ENCODE data around the gene GPHB5.
"Not testable (repeated sequence)": the region's sequence is repeated elsewhere in the genome, so short reads cannot be mapped to it uniquely, and the experiment has no call there.

GPHB5 gene

DNA sequence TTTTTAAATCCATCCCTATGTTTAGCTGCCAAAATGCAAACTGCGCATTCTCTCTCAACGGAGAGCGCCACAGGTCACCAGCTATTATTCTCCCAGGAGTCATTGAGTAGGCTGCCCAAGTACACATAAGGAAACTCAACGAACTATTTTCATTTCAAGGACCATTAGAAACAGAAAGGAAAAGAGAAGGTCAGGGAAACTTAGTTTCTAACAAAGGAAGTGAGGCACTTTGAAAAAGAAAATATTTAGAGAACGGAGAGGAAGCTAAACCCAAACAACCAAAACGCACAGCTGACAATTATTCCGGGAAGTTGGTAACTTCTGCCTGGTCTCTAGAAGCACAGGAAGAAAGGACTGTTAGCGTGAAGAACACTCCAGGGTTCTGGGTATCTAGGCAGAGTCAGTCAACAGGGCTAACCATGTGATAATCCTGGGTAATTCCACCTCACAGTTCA, 23.5 kb downstream of the GPHB5 start:
- no peak for DNase-seq (ENCODE audit: low read depth in 2 of 2)

GRCh38 chr14:63292805-63293204, 25.9 kb downstream of the GPHB5 start:
- no peak for DNase-seq (ENCODE audit: low read depth in 2 of 2)

GRCh38 chr14:63290741-63291430, 27.8 kb downstream of the GPHB5 start:
- DNase-seq (ENCODE audit: low read depth in 2 of 2) = no peak

GRCh38 chr14:63288853-63289252, 29.9 kb downstream of the GPHB5 start:
- DNase-seq (ENCODE audit: low read depth in 2 of 2) = no peak

DNA sequence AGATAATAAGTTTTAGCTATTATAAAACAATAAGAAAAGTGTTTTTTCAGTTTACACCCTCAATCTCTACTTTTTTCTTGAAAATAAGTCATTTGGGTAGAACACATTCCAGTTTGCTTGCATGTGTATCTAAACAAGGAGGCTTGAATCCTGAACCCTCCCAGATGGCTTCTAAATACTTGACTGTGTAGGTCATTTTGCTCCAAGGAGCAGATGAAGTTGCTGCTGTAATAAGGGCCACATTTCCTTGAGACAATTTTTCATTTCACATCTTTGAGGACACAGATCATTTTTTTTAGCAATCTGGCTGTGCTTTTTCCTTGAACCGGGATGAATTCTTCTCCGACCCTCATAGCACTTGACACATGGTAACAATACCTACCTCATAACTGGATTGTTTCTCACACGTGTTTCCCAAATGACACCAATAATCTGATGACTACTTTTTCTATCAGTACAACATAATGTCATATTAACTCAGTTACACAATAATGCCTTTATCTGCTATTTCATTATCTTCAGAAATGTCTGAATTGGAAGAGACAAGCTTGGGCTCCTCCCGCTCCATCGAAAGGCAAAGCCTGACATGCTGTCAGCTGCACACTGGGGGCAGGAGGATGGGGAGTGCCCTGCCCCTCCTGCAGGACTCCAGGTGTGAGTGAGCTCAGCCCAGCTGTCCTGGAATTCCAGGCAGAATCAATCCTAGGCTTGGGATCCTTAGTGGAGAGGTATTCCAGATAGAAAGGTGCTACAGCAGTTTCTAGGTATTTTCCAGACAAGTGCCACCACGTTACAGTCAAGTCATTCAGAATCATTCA, 30.9 kb downstream of the GPHB5 start:
- no peak for DNase-seq (ENCODE audit: low read depth in 2 of 2)

- no peak for DNase-seq (ENCODE audit: low read depth in 2 of 2)
Observed at GRCh38 chr14:63286071-63286470, 32.7 kb downstream of the GPHB5 start.

DNA sequence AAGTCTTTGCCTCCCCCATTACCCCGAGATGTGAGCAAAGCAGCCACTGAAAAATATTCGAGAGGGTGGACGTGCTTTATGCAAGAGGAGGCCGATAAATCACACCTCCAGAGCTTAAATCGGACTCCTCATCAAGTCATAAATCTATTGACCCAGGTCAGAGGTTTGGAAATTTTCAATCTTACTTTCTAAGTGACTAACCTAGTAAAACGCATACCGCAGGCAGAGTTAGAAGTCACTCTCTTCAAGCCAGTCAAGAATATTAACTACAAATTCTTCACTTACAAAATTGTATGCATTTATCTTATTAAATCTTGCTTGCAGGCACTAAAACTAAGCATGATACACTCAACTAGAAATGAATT, 34.9 kb downstream of the GPHB5 start:
- no peak for DNase-seq (ENCODE audit: low read depth in 2 of 2)

DNA sequence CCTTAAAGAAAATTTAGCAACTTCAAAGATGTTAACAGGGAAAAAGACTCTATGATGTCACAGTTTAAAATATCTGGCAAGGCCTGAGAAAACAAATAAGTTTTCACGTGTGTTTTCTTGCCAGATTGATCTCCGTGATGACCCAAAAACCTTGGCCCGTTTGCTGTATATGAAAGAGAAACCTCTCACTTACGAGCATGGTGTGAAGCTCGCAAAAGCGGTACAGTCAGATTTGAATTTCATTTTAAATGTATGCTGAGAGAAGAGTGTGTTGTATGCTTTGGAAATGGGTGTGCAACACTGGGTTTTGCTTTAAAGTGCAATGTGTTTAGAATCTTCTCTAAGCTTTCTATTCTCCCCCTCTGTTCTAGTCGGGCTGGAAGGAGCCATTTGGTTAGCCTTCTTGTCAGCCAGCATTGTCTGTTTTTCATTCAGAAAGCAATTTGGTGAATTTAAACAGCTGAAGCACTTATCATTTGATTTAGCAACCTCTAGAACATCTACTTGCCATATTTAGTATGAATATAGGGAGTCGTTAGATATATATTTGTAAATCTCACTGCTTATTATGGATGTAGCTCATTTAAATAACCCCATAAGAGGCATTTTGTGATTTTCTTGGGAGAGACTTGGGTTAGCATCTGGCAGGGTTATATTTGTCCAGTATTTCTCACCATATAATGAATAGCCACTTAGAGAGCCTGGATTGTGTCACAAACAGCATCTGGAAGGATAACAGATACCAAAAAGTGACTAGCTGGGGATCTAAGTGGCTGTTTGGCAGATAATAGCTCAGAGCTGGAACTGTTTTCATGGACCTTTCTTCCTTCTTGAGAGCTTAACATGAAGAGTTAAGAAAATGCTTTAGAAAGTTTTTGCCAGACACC, 35.5 kb downstream of the GPHB5 start:
- no peak for DNase-seq (ENCODE audit: low read depth in 2 of 2)

DNA sequence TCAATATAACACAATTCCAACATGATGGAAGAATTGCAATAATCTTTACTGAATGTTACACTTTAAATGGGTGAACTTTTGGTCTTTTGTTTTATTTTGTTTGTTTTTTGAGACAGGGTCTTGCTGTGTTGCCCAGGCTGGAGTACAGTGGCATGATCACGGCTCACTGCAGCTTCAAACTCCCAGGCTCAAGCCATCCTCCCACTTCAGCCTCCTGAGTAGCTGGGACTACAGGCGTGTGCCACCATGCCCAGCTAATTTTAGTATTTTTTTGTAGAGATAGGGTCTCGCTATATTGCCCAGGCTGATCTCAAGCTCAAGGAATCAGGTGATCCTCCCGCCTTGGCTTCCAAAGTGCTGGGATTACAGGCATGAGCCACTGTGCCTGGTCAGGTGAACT, 38.8 kb downstream of the GPHB5 start:
- DNase-seq (ENCODE audit: low read depth in 2 of 2) = not testable (repeated sequence)

- DNase-seq (ENCODE audit: low read depth in 2 of 2) = no peak
Observed at GRCh38 chr14:63277591-63278183, 41.0 kb downstream of the GPHB5 start.

- DNase-seq (ENCODE audit: low read depth in 2 of 2) = no peak
Observed at GRCh38 chr14:63276492-63277342, 42.0 kb downstream of the GPHB5 start.

DNA sequence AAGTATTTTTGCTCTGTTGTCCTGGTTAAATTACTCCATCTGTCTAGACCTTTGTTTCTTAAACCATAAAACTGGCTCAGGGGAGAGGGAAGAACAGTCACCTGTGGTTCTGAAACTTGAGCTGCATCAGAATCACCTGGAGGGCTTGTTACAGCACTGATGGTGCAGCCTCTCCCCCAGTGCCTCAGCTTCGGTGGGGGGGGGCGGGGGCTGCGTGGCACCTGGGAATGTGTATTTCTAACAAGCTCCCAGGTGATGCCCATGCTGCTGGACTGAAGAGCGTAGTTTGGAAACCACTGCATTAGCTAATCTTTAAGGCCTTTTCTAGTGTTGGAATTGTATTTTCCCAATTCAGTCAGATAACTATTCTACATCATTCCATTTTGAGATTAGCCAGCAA, 42.7 kb downstream of the GPHB5 start:
- no peak for DNase-seq (ENCODE audit: low read depth in 2 of 2)

DNA sequence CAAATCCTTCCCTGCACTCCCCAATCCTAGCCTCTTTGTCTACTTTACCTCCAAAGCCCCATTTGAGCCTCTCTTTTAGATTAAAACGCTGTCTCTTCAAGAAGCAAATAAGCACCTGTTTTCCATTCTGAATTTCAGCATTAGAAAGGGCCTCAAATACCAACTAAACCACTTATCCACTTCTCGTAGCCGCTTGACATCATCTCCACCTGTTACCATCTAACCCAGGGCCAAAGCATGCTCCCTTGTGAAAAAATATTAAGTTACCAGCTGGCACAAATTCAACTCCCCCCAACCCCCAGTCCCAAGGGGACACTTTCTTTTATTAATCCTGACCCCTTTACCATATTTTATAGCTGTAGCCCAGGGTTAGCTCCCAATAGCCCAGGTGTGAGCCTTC, 43.1 kb downstream of the GPHB5 start:
- no peak for DNase-seq (ENCODE audit: low read depth in 2 of 2)

- DNase-seq (ENCODE audit: low read depth in 2 of 2) = no peak
Observed at GRCh38 chr14:63273717-63274655, 44.7 kb downstream of the GPHB5 start.

DNA sequence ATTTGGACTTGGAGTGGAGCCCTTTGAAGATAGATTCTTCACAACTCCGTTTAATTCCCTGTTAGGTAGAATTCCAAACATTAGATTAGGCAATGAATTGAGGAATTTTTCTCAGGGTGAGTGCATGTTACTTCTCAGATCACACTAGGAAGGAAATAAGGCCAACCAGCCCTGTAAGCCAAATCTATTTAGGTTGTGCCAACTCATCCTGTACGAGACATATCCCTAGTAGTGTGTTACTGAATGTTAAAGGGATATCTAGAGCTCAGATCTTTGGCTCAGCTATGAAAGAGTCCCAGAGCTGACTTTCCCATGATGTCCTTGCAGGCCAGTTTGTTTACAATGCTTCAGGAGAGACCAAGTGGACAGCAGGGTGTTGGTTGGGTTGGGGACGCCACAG, 45.6 kb downstream of the GPHB5 start:
- DNase-seq (ENCODE audit: low read depth in 2 of 2) = no peak

DNA sequence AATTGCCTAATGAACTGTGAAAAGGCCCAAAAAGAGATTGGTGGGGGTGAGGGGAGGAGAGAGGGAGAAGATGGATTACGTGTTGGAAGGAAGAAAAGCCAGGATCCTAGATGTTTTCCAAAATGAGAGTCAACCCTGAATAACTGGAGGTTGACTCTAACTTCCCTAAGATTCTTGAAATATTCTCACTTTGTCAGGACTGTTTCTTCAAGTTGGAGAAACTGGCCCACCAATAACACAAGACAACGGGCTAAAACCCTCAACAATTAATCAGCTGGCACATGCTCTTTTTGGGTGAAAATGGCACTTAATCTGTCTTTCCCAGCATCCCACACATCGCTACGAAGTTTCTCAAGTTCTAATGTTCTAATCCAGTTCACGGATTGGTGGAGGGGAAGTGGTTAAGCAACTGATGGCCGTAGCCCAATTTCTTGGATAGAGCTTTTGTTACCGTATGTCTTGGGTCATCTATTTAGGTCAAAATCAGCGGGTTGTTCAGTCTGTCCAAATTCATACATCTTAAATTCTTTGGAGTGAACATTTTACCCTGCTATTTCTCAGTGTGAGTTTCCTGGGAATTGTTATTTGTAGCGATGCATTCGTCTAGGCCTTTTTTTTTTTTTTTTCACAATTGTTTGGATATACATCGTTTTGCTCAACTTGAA, 49.0 kb downstream of the GPHB5 start:
- no peak for DNase-seq (ENCODE audit: low read depth in 2 of 2)

DNA sequence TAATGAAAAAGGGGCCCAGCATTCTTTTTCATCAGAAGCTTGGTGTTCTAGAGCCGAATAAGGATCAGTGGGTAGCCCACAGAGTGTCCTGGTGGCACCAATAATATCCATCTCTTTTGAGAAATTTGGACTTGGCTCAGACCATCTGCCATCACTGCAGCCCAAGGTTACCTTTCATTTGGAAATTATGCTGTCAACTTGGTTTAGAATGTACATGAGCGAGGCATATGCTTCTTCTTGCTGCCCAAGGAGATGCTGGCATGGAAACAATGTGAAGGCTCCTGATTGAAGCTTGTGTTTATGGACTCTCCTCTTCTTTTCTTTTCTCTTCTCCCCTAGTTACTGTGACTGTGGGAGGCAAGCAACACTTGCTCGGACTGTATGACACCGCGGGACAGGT, 50.0 kb downstream of the GPHB5 start:
- DNase-seq (ENCODE audit: low read depth in 2 of 2) = no peak

GRCh38 chr14:63267171-63267570, 51.6 kb downstream of the GPHB5 start:
- no peak for DNase-seq (ENCODE audit: low read depth in 2 of 2)

GRCh38 chr14:63266106-63266505, 52.6 kb downstream of the GPHB5 start:
- DNase-seq (ENCODE audit: low read depth in 2 of 2) = no peak
